Measurements from ENCODE around the gene PRG2.

PRG2 gene

GRCh38 chr11:57353852-57354251 is 36.6 kb downstream of the PRG2 start:
- TF ChIP-seq TAF1 (IDR thresholded peaks at IDR 0.05; ENCODE audit: borderline replicate concordance, insufficient read depth, low read length) (no peak), POLR2AphosphoS5 (IDR thresholded peaks at IDR 0.05; ENCODE audit: low read depth, low read length) (no peak), FOXP2 (optimal IDR thresholded peaks at IDR 0.05; ENCODE audit: borderline replicate concordance, extremely low read depth, extremely low read length, insufficient read depth) (no peak), REST (IDR thresholded peaks at IDR 0.05; ENCODE audit: insufficient read depth in 1 of 2, low read depth in 2 of 2, low read length in 2 of 2) (no peak), SIN3A (IDR thresholded peaks at IDR 0.05; ENCODE audit: borderline replicate concordance, insufficient read depth, low read length) (no peak)

- no peak for TF ChIP-seq REST (IDR thresholded peaks at IDR 0.05; ENCODE audit: insufficient read depth in 1 of 2, low read depth in 2 of 2, low read length in 2 of 2)
- no peak for TF ChIP-seq SIN3A (IDR thresholded peaks at IDR 0.05; ENCODE audit: borderline replicate concordance, insufficient read depth, low read length)
- no peak for TF ChIP-seq POLR2AphosphoS5 (IDR thresholded peaks at IDR 0.05; ENCODE audit: low read depth, low read length)
- TF ChIP-seq TAF1 (IDR thresholded peaks at IDR 0.05; ENCODE audit: borderline replicate concordance, insufficient read depth, low read length) = no peak
- no peak for TF ChIP-seq FOXP2 (optimal IDR thresholded peaks at IDR 0.05; ENCODE audit: borderline replicate concordance, extremely low read depth, extremely low read length, insufficient read depth)
Measured at GRCh38 chr11:57353446-57353845, 37.0 kb downstream of the PRG2 start.

- TF ChIP-seq TAF1 (IDR thresholded peaks at IDR 0.05; ENCODE audit: borderline replicate concordance, insufficient read depth, low read length) = no peak
- TF ChIP-seq REST (IDR thresholded peaks at IDR 0.05; ENCODE audit: insufficient read depth in 1 of 2, low read depth in 2 of 2, low read length in 2 of 2) = no peak
- TF ChIP-seq FOXP2 (optimal IDR thresholded peaks at IDR 0.05; ENCODE audit: borderline replicate concordance, extremely low read depth, extremely low read length, insufficient read depth) = no peak
- TF ChIP-seq SIN3A (IDR thresholded peaks at IDR 0.05; ENCODE audit: borderline replicate concordance, insufficient read depth, low read length) = no peak
- no peak for TF ChIP-seq POLR2AphosphoS5 (IDR thresholded peaks at IDR 0.05; ENCODE audit: low read depth, low read length)
Measured at GRCh38 chr11:57353036-57353435, 37.4 kb downstream of the PRG2 start.

- TF ChIP-seq POLR2AphosphoS5 (IDR thresholded peaks at IDR 0.05; ENCODE audit: low read depth, low read length) = no peak
- TF ChIP-seq FOXP2 (optimal IDR thresholded peaks at IDR 0.05; ENCODE audit: borderline replicate concordance, extremely low read depth, extremely low read length, insufficient read depth) = peak; percentile 60
Measured at GRCh38 chr11:57349491-57350274, 40.8 kb downstream of the PRG2 start.

- TF ChIP-seq SIN3A (IDR thresholded peaks at IDR 0.05; ENCODE audit: borderline replicate concordance, insufficient read depth, low read length) = no peak
- TF ChIP-seq TAF1 (IDR thresholded peaks at IDR 0.05; ENCODE audit: borderline replicate concordance, insufficient read depth, low read length) = no peak
- no peak for TF ChIP-seq POLR2AphosphoS5 (IDR thresholded peaks at IDR 0.05; ENCODE audit: low read depth, low read length)
- TF ChIP-seq REST (IDR thresholded peaks at IDR 0.05; ENCODE audit: insufficient read depth in 1 of 2, low read depth in 2 of 2, low read length in 2 of 2) = no peak
- no peak for TF ChIP-seq FOXP2 (optimal IDR thresholded peaks at IDR 0.05; ENCODE audit: borderline replicate concordance, extremely low read depth, extremely low read length, insufficient read depth)
Measured at GRCh38 chr11:57348636-57349313, 41.7 kb downstream of the PRG2 start.
